SK-N-SH (cell line): ENCODE results near the gene GIT2. TPM values are rescaled to one million over a fixed set of nuclear protein-coding genes. Genes with fewer than 3 reads are reported as not detected.

Source experiments
- CTCF ChIA-PET: fragments of 300-600, 350-600 bp; formaldehyde crosslinking; extraction: SDS; loops from one replicate; lab custom pipeline; 2021; lab: Yijun Ruan, JAX
- POLR2A ChIA-PET: fragments of 350-600 bp; sonication (Branson Sonifier 250); formaldehyde crosslinking; extraction: SDS; loops from one replicate; lab custom pipeline; 2020; ENCODE audit warnings: antibody characterized with exemption, inconsistent platforms; lab: Yijun Ruan, JAX
- DNase-seq: peaks from one replicate; pipeline ENCODE4 v3.0.0; 2012
- H2AFZ ChIP-seq: fragments of 200-600 bp; sonication (generic); 2 replicates; pipeline ENCODE4 v1.8.1; 2016; ENCODE audit warnings: antibody characterized with exemption, mild to moderate bottlenecking, low read depth
- H3F3A ChIP-seq: fragments of 200-600 bp; sonication (generic); replicated peaks from 2 replicates; pipeline ENCODE3; 2016; ENCODE audit warnings: antibody characterized with exemption, mild to moderate bottlenecking; ENCODE audit not compliant: insufficient read depth
- H3K27ac ChIP-seq, 2 experiments: fragments of 200-500 bp in 1 of 2; fragments of 200-600 bp in 1 of 2; sonication (Bioruptor generic) in 1 of 2; sonication (generic), shearing (Covaris generic) in 1 of 2; 2 replicates each; pipeline versions ENCODE4 v1.5.1 to v1.6.1; 2014 to 2016; ENCODE audit warnings: low read depth in 2 of 2, inconsistent platforms in 1 of 2, low read length in 1 of 2, mild to moderate bottlenecking in 1 of 2, mixed read lengths in 1 of 2
- H3K27me3 ChIP-seq: fragments of 200-600 bp; sonication (generic), shearing (Covaris generic); 2 replicates; pipeline ENCODE4 v1.6.1; 2016; ENCODE audit warnings: mixed run types; ENCODE audit not compliant: insufficient read depth
- H3K36me3 ChIP-seq, 2 experiments: fragments of 200-500 bp in 1 of 2; fragments of 200-600 bp in 1 of 2; sonication (Bioruptor generic) in 1 of 2; sonication (generic) in 1 of 2; replicated peaks in 1 of 2; 2 replicates each; pipeline versions ENCODE3 to v1.5.1; 2014 to 2016; ENCODE audit warnings: low read length in 1 of 2, mild to moderate bottlenecking in 1 of 2; ENCODE audit not compliant: insufficient read depth in 2 of 2, control insufficient read depth in 1 of 2
- H3K4me1 ChIP-seq, 2 experiments: fragments of 200-500 bp in 1 of 2; fragments of 200-600 bp in 1 of 2; sonication (Bioruptor generic) in 1 of 2; sonication (generic), shearing (Covaris generic) in 1 of 2; 2 replicates each; pipeline versions ENCODE4 v1.5.1 to v1.6.1; 2014 to 2016; ENCODE audit warnings: low read depth in 1 of 2, low read length in 1 of 2, mixed run types in 1 of 2; ENCODE audit not compliant: insufficient read depth in 2 of 2, control insufficient read depth in 1 of 2
- H3K4me2 ChIP-seq: fragments of 200-600 bp; sonication (generic), shearing (Covaris generic); 2 replicates; pipeline ENCODE4 v1.6.1; 2017; ENCODE audit warnings: mixed run types
- H3K4me3 ChIP-seq, 2 experiments: fragments of 200-500 bp in 1 of 2; fragments of 200-600 bp in 1 of 2; sonication (Bioruptor generic) in 1 of 2; sonication (generic), shearing (Covaris generic) in 1 of 2; 2 replicates each; pipeline versions ENCODE4 v1.5.1 to v1.8.1; 2014 to 2016; ENCODE audit warnings: low read depth in 2 of 2, inconsistent platforms in 1 of 2, low read length in 1 of 2, mild to moderate bottlenecking in 1 of 2, mixed read lengths in 1 of 2, moderate library complexity in 1 of 2
- H3K79me2 ChIP-seq: fragments of 200-600 bp; sonication (generic); 2 replicates; pipeline ENCODE4 v1.8.1; 2017; ENCODE audit warnings: mild to moderate bottlenecking; ENCODE audit not compliant: insufficient read depth
- H3K9ac ChIP-seq: fragments of 200-600 bp; sonication (generic); 2 replicates; pipeline ENCODE4 v1.6.1; 2017; ENCODE audit warnings: mixed run types
- H3K9me2 ChIP-seq: fragments of 200-600 bp; sonication (generic); 2 replicates; pipeline ENCODE4 v1.6.1; 2017; ENCODE audit warnings: mixed run types
- H3K9me3 ChIP-seq: fragments of 200-600 bp; sonication (generic); 2 replicates; pipeline ENCODE4 v1.6.1; 2017; ENCODE audit warnings: mixed run types, mild to moderate bottlenecking, moderate library complexity
- H4K20me1 ChIP-seq: fragments of 200-600 bp; sonication (generic); 2 replicates; pipeline ENCODE4 v1.6.1; 2017; ENCODE audit warnings: mild to moderate bottlenecking, mixed run types; ENCODE audit not compliant: insufficient read depth
- CHD2 ChIP-seq: fragments of 150-350 bp; IDR thresholded peaks from 2 replicates; pipeline ENCODE4 v1.6.1; 2018; ENCODE audit warnings: low read length; ENCODE audit not compliant: partially characterized antibody
- ELF1 ChIP-seq: IDR thresholded peaks from 2 replicates; pipeline ENCODE4 v1.4.0; 2012
- EP300 ChIP-seq, 2 experiments: IDR thresholded peaks; 2 replicates each; pipeline versions ENCODE4 v1.4.0 to v1.6.1; 2012; ENCODE audit warnings: borderline replicate concordance in 1 of 2, low read depth in 1 of 2, low read length in 1 of 2
- EZH2phosphoT487 ChIP-seq: fragments of 200-600 bp; sonication (generic); IDR thresholded peaks from 2 replicates; pipeline ENCODE4 v1.6.1; 2017; ENCODE audit warnings: low read depth, mixed run types, mild to moderate bottlenecking, antibody characterized with exemption, moderate library complexity, borderline replicate concordance
- FOXM1 ChIP-seq: IDR thresholded peaks from 2 replicates; pipeline ENCODE4 v1.4.0; 2012; ENCODE audit warnings: low read depth, mild to moderate bottlenecking
- GABPA ChIP-seq: IDR thresholded peaks from 2 replicates; pipeline ENCODE4 v1.4.0; 2012; ENCODE audit warnings: low read depth, mild to moderate bottlenecking
- GATA2 ChIP-seq: sonication (generic); formaldehyde crosslinking; IDR thresholded peaks from 2 replicates; pipeline ENCODE4 v1.5.0; 2020; ENCODE audit warnings: mild to moderate bottlenecking, missing genetic modification reagents
- JUND ChIP-seq: IDR thresholded peaks from 2 replicates; pipeline ENCODE4 v1.4.0; 2012
- MXI1 ChIP-seq: IDR thresholded peaks from 2 replicates; pipeline ENCODE4 v1.6.1; 2012; ENCODE audit warnings: mild to moderate bottlenecking, low read depth, low read length, improper control_type of control experiment
- RAD21 ChIP-seq: IDR thresholded peaks from 2 replicates; pipeline ENCODE4 v1.6.1; 2012; ENCODE audit warnings: mild to moderate bottlenecking, low read length
- RFX5 ChIP-seq: IDR thresholded peaks from 2 replicates; pipeline ENCODE4 v1.6.1; 2012; ENCODE audit warnings: mild to moderate bottlenecking, improper control_type of control experiment, low read length
- SIN3A ChIP-seq: IDR thresholded peaks from 2 replicates; pipeline ENCODE4 v1.6.1; 2012; ENCODE audit warnings: low read depth, mild to moderate bottlenecking, low read length, moderate library complexity, borderline replicate concordance
- TCF12 ChIP-seq: IDR thresholded peaks from 2 replicates; pipeline ENCODE4 v1.4.0; 2012
- TEAD4 ChIP-seq: IDR thresholded peaks from 2 replicates; pipeline ENCODE4 v1.4.0; 2012; ENCODE audit warnings: mild to moderate bottlenecking, borderline replicate concordance; ENCODE audit not compliant: insufficient read depth
- YY1 ChIP-seq: IDR thresholded peaks from 2 replicates; pipeline ENCODE4 v1.4.0; 2012; ENCODE audit warnings: low read depth, mild to moderate bottlenecking
- WGBS: methylation state at CpG from one replicate; pipeline ENCODE4 v1.1.6; 2017; ENCODE audit warnings: low lambda C conversion rate; 5-methylcytosine and 5-hydroxymethylcytosine counted together
- polyA plus RNA-seq, 3 experiments: library from polyadenylated mRNA; depleted of rRNA; stranded (reverse); fragments of >200 nt; gene quantifications; 2 replicates each; pipeline ENCODE4 v1.2.3, GENCODE V29; 2012
- TF ChIP-seq, protein P1 (sequence below): IDR thresholded peaks from 2 replicates; pipeline ENCODE4 v1.4.0; 2012; ENCODE audit warnings: low read depth, borderline replicate concordance
- TF ChIP-seq, protein P2 (sequence below): fragments of 150-350 bp; IDR thresholded peaks from 2 replicates; pipeline ENCODE4 v1.6.1; 2016; ENCODE audit warnings: mild to moderate bottlenecking, low read depth, low read length
- TF ChIP-seq, protein P3 (sequence below): fragments of 200-600 bp; sonication (generic); IDR thresholded peaks from 2 replicates; pipeline ENCODE4 v1.6.1; 2017; ENCODE audit warnings: antibody characterized with exemption, mild to moderate bottlenecking, moderate library complexity
- TF ChIP-seq, protein P4 (sequence below): IDR thresholded peaks from 2 replicates; pipeline ENCODE4 v1.4.0; 2012; ENCODE audit warnings: low read depth, borderline replicate concordance
- TF ChIP-seq, protein P5 (sequence below): fragments of 150-350 bp; IDR thresholded peaks from 2 replicates; pipeline ENCODE4 v1.6.1; 2017; ENCODE audit warnings: antibody characterized with exemption, low read length, low read depth, borderline replicate concordance

Gene GIT2
- polyA plus RNA-seq, 1 of the 3 experiments (the other 2 are of a cell fraction): 21.2 TPM

DNA sequence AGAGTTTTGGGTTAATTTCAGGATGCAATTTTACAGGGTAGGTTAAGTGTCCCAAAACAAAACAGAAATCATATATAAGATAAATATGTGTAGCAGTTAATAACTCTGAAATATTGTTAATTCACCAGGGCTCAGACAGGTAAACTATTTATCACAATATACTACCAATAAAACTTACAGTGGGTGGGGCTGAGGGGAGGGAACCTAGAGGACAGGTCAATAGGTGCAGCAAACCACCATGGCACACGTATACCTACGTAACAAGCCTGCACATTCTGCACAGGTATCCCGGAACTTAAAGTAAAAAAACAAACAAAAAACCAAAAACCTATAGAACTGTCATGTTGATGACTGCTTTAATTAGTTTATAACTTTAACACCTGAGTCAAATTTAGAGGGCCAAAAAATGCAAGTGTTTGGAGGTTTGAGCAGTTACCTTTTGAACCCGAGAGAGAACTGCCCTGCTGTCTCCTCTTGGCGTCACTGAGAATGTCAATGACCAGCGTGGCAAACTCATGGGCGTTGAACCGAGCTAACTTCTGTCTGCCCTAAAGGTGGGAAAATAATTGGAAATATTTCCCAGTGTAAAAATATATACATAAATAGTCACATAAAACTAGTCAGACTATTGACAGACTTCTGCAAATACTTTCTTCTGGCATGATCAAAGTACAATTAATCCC lies 36.6 kb downstream of the GIT2 start:
- H3K36me3 ChIP-seq: peaks cover 45 to 48% of the 10 kb centered on the region in 2 experiments
- no peak overlapping the region for H2AFZ ChIP-seq
- CTCF ChIA-PET: interaction anchor here (1.5 kb wide), 1 partner anchor 106 kb away, joined by 4 read pairs; no protein-coding TSS in a partner anchor
- H3F3A ChIP-seq: peaks cover 3% of the 10 kb centered on the region
- no peaks in the 10 kb centered on the region for H3K4me1 ChIP-seq
- no peaks in the 10 kb centered on the region for H4K20me1 ChIP-seq
- H3K4me2 ChIP-seq: no peak overlapping the region
- no peak for DNase-seq
- no peaks in the 10 kb centered on the region for H3K27me3 ChIP-seq
- no peaks in the 10 kb centered on the region for H3K79me2 ChIP-seq
- no peak overlapping the region for H3K27ac ChIP-seq
- 98% methylated on average over 8 of the region's 8 CpGs for WGBS
- POLR2A ChIA-PET: no interaction called here
- TF ChIP-seq, protein P1, sequence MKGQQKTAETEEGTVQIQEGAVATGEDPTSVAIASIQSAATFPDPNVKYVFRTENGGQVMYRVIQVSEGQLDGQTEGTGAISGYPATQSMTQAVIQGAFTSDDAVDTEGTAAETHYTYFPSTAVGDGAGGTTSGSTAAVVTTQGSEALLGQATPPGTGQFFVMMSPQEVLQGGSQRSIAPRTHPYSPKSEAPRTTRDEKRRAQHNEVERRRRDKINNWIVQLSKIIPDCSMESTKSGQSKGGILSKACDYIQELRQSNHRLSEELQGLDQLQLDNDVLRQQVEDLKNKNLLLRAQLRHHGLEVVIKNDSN: no peak
- TF ChIP-seq TCF12 (no peak), CHD2 (no peak), RFX5 (no peak), GABPA (no peak), ELF1 (no peak), RAD21 (no peak), GATA2 (CRISPR knock-in tag) (no peak), EZH2phosphoT487 (no peak)
- TF ChIP-seq, protein P2, sequence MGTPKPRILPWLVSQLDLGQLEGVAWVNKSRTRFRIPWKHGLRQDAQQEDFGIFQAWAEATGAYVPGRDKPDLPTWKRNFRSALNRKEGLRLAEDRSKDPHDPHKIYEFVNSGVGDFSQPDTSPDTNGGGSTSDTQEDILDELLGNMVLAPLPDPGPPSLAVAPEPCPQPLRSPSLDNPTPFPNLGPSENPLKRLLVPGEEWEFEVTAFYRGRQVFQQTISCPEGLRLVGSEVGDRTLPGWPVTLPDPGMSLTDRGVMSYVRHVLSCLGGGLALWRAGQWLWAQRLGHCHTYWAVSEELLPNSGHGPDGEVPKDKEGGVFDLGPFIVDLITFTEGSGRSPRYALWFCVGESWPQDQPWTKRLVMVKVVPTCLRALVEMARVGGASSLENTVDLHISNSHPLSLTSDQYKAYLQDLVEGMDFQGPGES: no peak
- no peak overlapping the region for H3K9ac ChIP-seq
- H3K4me3 ChIP-seq: no peak overlapping the region
- H3K9me2 ChIP-seq: no peaks in the 10 kb centered on the region
- no peaks in the 10 kb centered on the region for H3K9me3 ChIP-seq

DNA sequence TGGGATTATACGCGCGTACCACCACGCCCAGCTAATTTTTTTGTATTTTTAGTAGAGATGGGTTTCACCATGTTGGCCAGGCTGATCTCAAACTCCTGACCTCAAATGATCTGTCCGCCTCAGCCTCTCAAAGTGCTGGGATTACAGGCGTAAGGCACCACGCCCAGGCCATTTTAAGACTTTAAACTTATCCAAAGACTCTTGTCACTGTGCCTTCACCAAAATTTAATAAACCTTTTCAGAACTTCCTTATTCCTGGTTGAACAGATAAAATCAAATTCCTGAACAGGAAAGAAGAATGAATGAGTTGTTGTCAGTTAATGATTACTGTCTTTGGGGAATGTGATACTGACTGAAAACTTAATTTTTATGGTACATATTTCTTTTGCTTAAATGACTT lies 37.8 kb downstream of the GIT2 start:
- H3K27ac ChIP-seq: no peak overlapping the region
- no peak for DNase-seq
- peaks cover 13% of the 10 kb centered on the region for H3F3A ChIP-seq
- H3K9ac ChIP-seq: no peak overlapping the region
- peaks cover 36 to 50% of the 10 kb centered on the region in 2 experiments for H3K36me3 ChIP-seq
- H3K9me3 ChIP-seq: no peaks in the 10 kb centered on the region
- H2AFZ ChIP-seq: no peak overlapping the region
- ChIA-PET POLR2A (no interaction called here), CTCF (no interaction called here)
- no peaks in the 10 kb centered on the region for H3K79me2 ChIP-seq
- H4K20me1 ChIP-seq: no peaks in the 10 kb centered on the region
- H3K4me2 ChIP-seq: no peak overlapping the region
- H3K9me2 ChIP-seq: no peaks in the 10 kb centered on the region
- TF ChIP-seq SIN3A: no peak
- no peak for TF ChIP-seq FOXM1
- TF ChIP-seq, protein P3, sequence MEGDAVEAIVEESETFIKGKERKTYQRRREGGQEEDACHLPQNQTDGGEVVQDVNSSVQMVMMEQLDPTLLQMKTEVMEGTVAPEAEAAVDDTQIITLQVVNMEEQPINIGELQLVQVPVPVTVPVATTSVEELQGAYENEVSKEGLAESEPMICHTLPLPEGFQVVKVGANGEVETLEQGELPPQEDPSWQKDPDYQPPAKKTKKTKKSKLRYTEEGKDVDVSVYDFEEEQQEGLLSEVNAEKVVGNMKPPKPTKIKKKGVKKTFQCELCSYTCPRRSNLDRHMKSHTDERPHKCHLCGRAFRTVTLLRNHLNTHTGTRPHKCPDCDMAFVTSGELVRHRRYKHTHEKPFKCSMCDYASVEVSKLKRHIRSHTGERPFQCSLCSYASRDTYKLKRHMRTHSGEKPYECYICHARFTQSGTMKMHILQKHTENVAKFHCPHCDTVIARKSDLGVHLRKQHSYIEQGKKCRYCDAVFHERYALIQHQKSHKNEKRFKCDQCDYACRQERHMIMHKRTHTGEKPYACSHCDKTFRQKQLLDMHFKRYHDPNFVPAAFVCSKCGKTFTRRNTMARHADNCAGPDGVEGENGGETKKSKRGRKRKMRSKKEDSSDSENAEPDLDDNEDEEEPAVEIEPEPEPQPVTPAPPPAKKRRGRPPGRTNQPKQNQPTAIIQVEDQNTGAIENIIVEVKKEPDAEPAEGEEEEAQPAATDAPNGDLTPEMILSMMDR: no peak
- TF ChIP-seq GABPA: no peak
- TF ChIP-seq, protein P4, sequence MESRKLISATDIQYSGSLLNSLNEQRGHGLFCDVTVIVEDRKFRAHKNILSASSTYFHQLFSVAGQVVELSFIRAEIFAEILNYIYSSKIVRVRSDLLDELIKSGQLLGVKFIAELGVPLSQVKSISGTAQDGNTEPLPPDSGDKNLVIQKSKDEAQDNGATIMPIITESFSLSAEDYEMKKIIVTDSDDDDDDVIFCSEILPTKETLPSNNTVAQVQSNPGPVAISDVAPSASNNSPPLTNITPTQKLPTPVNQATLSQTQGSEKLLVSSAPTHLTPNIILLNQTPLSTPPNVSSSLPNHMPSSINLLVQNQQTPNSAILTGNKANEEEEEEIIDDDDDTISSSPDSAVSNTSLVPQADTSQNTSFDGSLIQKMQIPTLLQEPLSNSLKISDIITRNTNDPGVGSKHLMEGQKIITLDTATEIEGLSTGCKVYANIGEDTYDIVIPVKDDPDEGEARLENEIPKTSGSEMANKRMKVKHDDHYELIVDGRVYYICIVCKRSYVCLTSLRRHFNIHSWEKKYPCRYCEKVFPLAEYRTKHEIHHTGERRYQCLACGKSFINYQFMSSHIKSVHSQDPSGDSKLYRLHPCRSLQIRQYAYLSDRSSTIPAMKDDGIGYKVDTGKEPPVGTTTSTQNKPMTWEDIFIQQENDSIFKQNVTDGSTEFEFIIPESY: no peak
- TF ChIP-seq, protein P5, sequence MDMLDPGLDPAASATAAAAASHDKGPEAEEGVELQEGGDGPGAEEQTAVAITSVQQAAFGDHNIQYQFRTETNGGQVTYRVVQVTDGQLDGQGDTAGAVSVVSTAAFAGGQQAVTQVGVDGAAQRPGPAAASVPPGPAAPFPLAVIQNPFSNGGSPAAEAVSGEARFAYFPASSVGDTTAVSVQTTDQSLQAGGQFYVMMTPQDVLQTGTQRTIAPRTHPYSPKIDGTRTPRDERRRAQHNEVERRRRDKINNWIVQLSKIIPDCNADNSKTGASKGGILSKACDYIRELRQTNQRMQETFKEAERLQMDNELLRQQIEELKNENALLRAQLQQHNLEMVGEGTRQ: no peak
- TF ChIP-seq JUND: no peak
- TF ChIP-seq MXI1: no peak
- TF ChIP-seq RFX5: no peak
- no peak for TF ChIP-seq TEAD4
- TF ChIP-seq RAD21: no peak
- no peak for TF ChIP-seq YY1
- no peak for TF ChIP-seq EP300 (IDR thresholded peaks at IDR 0.05; ENCODE audit: borderline replicate concordance in 1 of 2, low read depth in 1 of 2, low read length in 1 of 2)
- no peaks in the 10 kb centered on the region for H3K27me3 ChIP-seq
- 96% methylated on average over 7 of the region's 7 CpGs for WGBS
- no peak overlapping the region for H3K4me3 ChIP-seq
- peaks cover 0 to under 1% of the 10 kb centered on the region in 2 experiments; a peak in 1 of 4 replicates for H3K4me1 ChIP-seq
